Activated T-cell treated with anti-CD3 and anti-CD28 coated beads, Interleukin-2, amount 50 U/mL, for 4 hours (primary cell): ENCODE results near the gene SLC1A3. TPM values are rescaled to one million over a fixed set of nuclear protein-coding genes. Genes with fewer than 3 reads are reported as not detected.
"Not testable (repeated sequence)": the region's sequence is repeated elsewhere in the genome, so short reads cannot be mapped to it uniquely, and the experiment has no call there.

ENCODE experiments used
- ATAC-seq, 2 donors: fragments of 200-7000 bp; cut with Tn5 transposase; one replicate each; pipeline ENCODE4 v1.10.0; 2021
- DNase-seq: peaks from one replicate; pipeline ENCODE4 v3.0.0-alpha.2; 2020
- H3K27me3 Mint-ChIP-seq: one replicate; pipeline ENCODE4 v1.8.0; 2021; ENCODE audit warnings: low read depth, mixed read lengths
- H3K36me3 Mint-ChIP-seq: one replicate; pipeline ENCODE4 v1.8.0; 2022; ENCODE audit warnings: mixed read lengths; ENCODE audit not compliant: insufficient read depth
- H3K4me1 Mint-ChIP-seq: one replicate; pipeline ENCODE4 v1.8.0; 2021; ENCODE audit warnings: low read depth, mixed read lengths
- H3K4me3 Mint-ChIP-seq: one replicate; pipeline ENCODE4 v1.8.0; 2021; ENCODE audit warnings: mild to moderate bottlenecking, moderate library complexity, mixed read lengths
- H3K9me3 Mint-ChIP-seq: one replicate; pipeline ENCODE4 v1.8.0; 2021; ENCODE audit warnings: mixed read lengths
- total RNA-seq, 3 donors: library from RNA; stranded (reverse); gene quantifications; one replicate each; pipeline ENCODE4 v1.2.1, GENCODE V29; 2021

Gene SLC1A3
- 1 to 10 TPM in 1 of 3 donors, under 1 TPM in 2; 0.56 to 1.4 (median 0.76) TPM for total RNA-seq

GRCh38 chr5:36606428-36607113 lies at the start of gene SLC1A3:
TSS of gene SLC1A3 (plus strand) at chr5:36606606. CDS start at chr5:36608424, 1,818 bp downstream.
- no peak for DNase-seq
- Mint-ChIP-seq H3K9me3 (no peaks in the 10 kb centered on the region), H3K27me3 (peaks cover 56% of the 10 kb centered on the region), H3K36me3 (no peaks in the 10 kb centered on the region), H3K4me1 (peaks cover 17% of the 10 kb centered on the region), H3K4me3 (peak within 1 kb of the TSS; percentile 75)
- peak; percentile 93 for ATAC-seq

DNA sequence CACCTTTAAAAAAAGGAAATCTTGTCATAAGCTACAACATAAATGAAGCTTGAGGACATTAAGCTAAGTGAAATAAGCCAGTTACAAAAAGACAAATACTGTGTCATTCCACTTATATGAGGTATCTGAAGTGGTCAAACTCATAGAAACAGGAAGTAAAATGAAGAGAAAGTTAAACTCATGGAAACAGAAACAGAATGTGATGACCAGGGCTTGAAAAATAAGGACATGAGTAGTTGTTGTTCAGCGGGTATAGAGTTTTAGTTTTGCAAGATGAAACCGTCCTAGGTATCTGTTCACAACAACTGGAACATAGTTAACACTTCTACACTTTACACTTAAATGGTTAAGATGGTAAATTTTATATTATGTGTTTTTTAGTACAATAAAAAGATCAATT lies 47.8 kb upstream of the SLC1A3 start:
- peaks cover under 1% of the 10 kb centered on the region for H3K27me3 Mint-ChIP-seq
- H3K4me3 Mint-ChIP-seq, result no peak overlapping the region
- H3K36me3 Mint-ChIP-seq, result no peaks in the 10 kb centered on the region
- ATAC-seq, result no peak
- DNase-seq, result no peak
- H3K9me3 Mint-ChIP-seq, result peaks cover 7% of the 10 kb centered on the region
- H3K4me1 Mint-ChIP-seq, result no peaks in the 10 kb centered on the region

DNA sequence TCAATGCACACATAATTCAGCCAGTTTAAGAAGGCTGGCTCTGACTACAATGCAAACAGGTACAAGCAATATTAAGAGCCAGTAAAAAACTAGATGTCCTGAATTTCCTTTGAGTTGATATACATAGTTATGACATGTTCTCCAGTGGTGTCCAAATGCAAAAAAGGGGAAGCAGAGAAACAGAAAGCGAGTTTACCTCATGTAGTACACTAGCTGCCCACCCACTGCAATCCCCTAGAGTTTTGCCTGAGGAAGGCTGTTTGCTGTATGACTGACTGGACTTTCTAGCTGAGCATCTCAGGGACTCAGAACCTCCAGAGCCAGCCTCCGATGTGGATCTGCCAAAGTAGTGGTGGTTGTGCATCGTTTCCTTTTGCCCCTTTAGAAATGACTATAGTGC lies 44.8 kb upstream of the SLC1A3 start:
- DNase-seq (no peak), ATAC-seq (no peak)
- H3K4me1 Mint-ChIP-seq, result no peaks in the 10 kb centered on the region
- no peaks in the 10 kb centered on the region for H3K9me3 Mint-ChIP-seq
- no peak overlapping the region for H3K4me3 Mint-ChIP-seq
- H3K27me3 Mint-ChIP-seq, result peaks cover 3% of the 10 kb centered on the region
- H3K36me3 Mint-ChIP-seq, result no peaks in the 10 kb centered on the region

- no peaks in the 10 kb centered on the region for H3K36me3 Mint-ChIP-seq
Observed at GRCh38 chr5:36569491-36569890, 36.9 kb upstream of the SLC1A3 start.

GRCh38 chr5:36570301-36571095 lies 35.9 kb upstream of the SLC1A3 start:
- no peak overlapping the region for H3K4me3 Mint-ChIP-seq
- H3K36me3 Mint-ChIP-seq, result no peaks in the 10 kb centered on the region
- DNase-seq (no peak), ATAC-seq (no peak)
- no peaks in the 10 kb centered on the region for H3K9me3 Mint-ChIP-seq
- no peaks in the 10 kb centered on the region for H3K27me3 Mint-ChIP-seq
- H3K4me1 Mint-ChIP-seq, result no peaks in the 10 kb centered on the region

More at GRCh38 chr5:36569491-36569890, 36.9 kb upstream of the SLC1A3 start:
- H3K9me3 Mint-ChIP-seq, result no peaks in the 10 kb centered on the region
- no peaks in the 10 kb centered on the region for H3K4me1 Mint-ChIP-seq
- no peak overlapping the region for H3K4me3 Mint-ChIP-seq
- DNase-seq (no peak), ATAC-seq (no peak)
- no peaks in the 10 kb centered on the region for H3K27me3 Mint-ChIP-seq

DNA sequence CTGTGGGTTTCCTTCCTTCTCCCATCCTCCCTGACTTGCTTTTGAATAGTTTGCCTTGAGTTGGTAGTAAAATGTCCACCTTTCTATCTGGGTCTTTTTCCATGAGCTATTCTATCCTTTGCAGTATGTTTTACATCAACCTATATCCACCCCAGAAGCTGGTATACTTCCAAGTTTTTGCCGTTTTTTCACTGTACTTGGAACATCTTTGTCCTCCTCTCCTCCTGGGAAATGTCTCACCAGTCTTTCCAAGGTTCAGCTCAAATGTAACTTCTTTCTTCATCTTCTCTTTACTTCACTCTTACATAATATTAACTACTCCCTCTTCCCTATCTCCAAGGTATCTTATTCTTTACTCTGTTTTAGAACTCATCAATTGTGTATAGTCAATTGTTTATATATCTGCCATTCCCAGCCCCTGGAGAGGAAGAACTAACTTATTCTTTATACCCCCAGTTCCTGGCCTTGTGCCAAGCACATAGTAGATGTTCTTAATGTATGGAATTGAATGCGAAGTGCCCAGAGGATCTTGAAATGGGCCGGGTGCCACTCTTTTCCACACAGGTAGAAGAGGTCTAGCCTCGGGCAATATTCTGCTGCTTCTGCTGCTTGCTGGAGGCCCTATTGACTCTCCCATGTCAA lies 34.9 kb upstream of the SLC1A3 start:
- no peaks in the 10 kb centered on the region for H3K27me3 Mint-ChIP-seq
- H3K36me3 Mint-ChIP-seq, result no peaks in the 10 kb centered on the region
- DNase-seq (no peak), ATAC-seq (no peak)
- H3K4me1 Mint-ChIP-seq, result no peaks in the 10 kb centered on the region
- no peak overlapping the region for H3K4me3 Mint-ChIP-seq
- H3K9me3 Mint-ChIP-seq, result no peaks in the 10 kb centered on the region

- no peak overlapping the region for H3K4me3 Mint-ChIP-seq
- no peaks in the 10 kb centered on the region for H3K36me3 Mint-ChIP-seq
- no peaks in the 10 kb centered on the region for H3K9me3 Mint-ChIP-seq
Observed at GRCh38 chr5:36573438-36573837, 33.0 kb upstream of the SLC1A3 start.

GRCh38 chr5:36575361-36575781 lies 31.0 kb upstream of the SLC1A3 start:
- Mint-ChIP-seq H3K4me3 (no peak overlapping the region), H3K9me3 (no peaks in the 10 kb centered on the region), H3K4me1 (no peaks in the 10 kb centered on the region), H3K36me3 (no peaks in the 10 kb centered on the region), H3K27me3 (peaks cover 3% of the 10 kb centered on the region)
- no peak for DNase-seq
- no peak for ATAC-seq

More at GRCh38 chr5:36573438-36573837, 33.0 kb upstream of the SLC1A3 start:
- H3K27me3 Mint-ChIP-seq, result no peaks in the 10 kb centered on the region
- DNase-seq, result no peak
- ATAC-seq, result no peak
- no peaks in the 10 kb centered on the region for H3K4me1 Mint-ChIP-seq

DNA sequence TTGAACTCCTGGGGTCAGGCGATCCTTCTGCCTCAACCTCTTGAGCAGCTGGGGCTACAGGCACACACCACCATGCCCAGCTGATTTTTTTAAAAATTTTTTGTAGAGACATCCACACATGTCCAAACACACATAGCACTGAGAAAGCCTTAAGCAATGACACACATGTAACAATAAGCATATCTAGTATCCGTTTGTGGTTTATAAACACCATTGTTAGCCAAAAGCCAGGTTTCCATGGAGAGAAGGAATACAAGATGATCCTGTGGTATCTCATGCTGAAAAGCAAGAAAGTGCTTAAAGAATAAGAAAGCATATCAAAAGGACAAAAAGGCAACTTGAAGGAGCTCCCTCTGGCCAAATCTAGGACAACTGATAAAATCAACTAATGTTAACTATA lies 29.7 kb upstream of the SLC1A3 start:
- Mint-ChIP-seq H3K9me3 (no peaks in the 10 kb centered on the region), H3K36me3 (no peaks in the 10 kb centered on the region), H3K4me3 (no peak overlapping the region), H3K4me1 (no peaks in the 10 kb centered on the region), H3K27me3 (peaks cover 7% of the 10 kb centered on the region)
- ATAC-seq (no peak), DNase-seq (no peak)

DNA sequence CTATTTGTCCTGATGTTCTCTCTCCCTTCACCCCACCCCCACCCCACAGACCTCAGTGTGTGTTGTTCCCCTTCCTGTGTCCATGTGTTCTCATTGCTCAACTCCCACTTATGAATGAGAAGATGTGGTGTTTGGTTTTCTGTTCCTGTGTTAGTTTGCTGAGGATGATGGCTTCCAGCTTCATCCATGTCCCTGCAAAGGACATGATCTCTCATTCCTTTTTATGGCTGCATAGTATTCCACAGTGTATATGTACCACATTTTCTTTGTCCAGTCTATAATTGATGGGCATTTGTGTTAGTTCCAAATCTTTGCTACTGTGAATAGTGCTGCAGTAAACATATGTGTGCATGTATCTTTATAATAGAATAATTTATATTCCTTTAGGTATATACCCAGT lies 26.5 kb upstream of the SLC1A3 start:
- not testable (repeated sequence) for DNase-seq, H3K27me3 Mint-ChIP-seq, ATAC-seq, H3K9me3 Mint-ChIP-seq, H3K4me1 Mint-ChIP-seq, H3K36me3 Mint-ChIP-seq, H3K4me3 Mint-ChIP-seq

GRCh38 chr5:36581070-36581469 lies 25.3 kb upstream of the SLC1A3 start:
- Mint-ChIP-seq H3K9me3 (no peaks in the 10 kb centered on the region), H3K36me3 (no peaks in the 10 kb centered on the region), H3K27me3 (peaks cover 7% of the 10 kb centered on the region), H3K4me3 (no peak overlapping the region), H3K4me1 (no peaks in the 10 kb centered on the region)
- DNase-seq (no peak), ATAC-seq (no peak)

DNA sequence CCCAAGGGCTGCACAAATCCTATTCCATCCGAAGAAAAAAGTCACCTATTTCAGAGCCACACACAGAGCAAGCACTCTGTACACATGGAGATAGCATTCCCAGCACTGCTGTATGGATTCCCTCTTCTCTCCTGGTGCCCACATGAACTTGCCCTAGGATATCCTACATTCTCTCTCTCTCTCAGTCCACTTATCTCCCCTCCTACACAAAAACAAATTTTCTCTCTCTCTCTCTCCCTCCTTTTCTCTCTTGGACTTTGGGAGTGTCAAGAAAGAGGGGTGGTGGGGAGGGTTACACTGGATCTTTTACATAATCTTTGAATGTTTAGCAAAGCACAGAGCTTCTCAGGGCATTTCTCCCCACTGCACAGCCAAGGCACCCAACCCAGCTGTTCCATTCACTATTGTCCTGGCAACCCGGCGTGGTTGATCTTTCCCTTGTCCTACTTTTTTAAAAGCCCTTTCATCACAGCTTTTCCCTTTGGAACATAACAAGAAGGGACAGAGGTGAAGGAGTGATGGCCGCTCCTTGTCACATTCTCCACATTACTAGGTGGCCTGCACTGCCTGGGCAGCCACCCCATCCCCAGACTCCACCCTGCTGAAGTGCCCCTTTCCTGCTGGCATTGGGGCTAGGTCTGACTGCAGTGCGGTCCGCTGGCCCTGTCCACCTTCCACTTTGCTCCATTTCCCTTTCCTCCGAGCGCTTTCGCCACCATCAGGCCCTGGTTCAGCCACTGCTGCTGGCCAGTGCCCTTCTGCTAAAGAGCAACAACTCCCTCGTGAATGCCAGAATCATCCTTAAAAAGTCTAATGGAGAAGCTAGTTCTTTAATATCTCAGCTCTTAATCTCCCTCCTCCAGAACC lies 22.2 kb upstream of the SLC1A3 start:
- Mint-ChIP-seq H3K4me1 (no peaks in the 10 kb centered on the region), H3K4me3 (no peak overlapping the region), H3K36me3 (no peaks in the 10 kb centered on the region), H3K9me3 (no peaks in the 10 kb centered on the region), H3K27me3 (peaks cover 7% of the 10 kb centered on the region)
- ATAC-seq (no peak), DNase-seq (no peak)

- H3K4me1 Mint-ChIP-seq, result no peaks in the 10 kb centered on the region
- H3K27me3 Mint-ChIP-seq, result peaks cover 5% of the 10 kb centered on the region
- no peaks in the 10 kb centered on the region for H3K9me3 Mint-ChIP-seq
- H3K4me3 Mint-ChIP-seq, result no peak overlapping the region
- ATAC-seq, result no peak
- DNase-seq, result no peak
- no peaks in the 10 kb centered on the region for H3K36me3 Mint-ChIP-seq
Observed at GRCh38 chr5:36585701-36586100, 20.7 kb upstream of the SLC1A3 start.

DNA sequence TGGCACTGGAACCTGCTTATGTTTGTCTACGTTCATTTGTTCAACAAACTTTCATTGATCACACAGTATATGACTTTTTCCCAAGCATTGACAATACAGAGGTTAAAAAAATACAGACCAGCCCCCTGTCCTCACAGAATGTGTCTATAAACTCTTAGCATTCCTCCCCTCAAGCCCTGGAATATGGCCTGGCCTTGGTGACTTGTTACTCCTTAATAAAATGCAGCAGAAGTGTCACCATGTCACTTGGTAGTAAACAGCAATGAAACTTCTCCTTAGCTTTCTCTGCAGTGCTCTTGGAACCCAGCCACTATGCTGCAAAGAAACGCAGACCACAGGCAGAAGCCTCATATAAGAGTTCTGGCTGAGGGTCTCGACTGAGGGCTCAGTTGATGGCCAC lies 19.1 kb upstream of the SLC1A3 start:
- H3K27me3 Mint-ChIP-seq, result no peaks in the 10 kb centered on the region
- ATAC-seq (no peak), DNase-seq (no peak)
- H3K4me3 Mint-ChIP-seq, result no peak overlapping the region
- H3K36me3 Mint-ChIP-seq, result no peaks in the 10 kb centered on the region
- H3K4me1 Mint-ChIP-seq, result no peaks in the 10 kb centered on the region
- no peaks in the 10 kb centered on the region for H3K9me3 Mint-ChIP-seq
